Thyroid gland (tissue), 4 donors: ENCODE results near the gene PNO1. TPM values are rescaled to one million over a fixed set of nuclear protein-coding genes. Genes with fewer than 3 reads are reported as not detected.

Source experiments
- DNase-seq, 2 donors: peaks; one replicate each; pipeline ENCODE4 v3.0.0-alpha.2; 2019
- H3K27ac ChIP-seq, 3 donors: fragments of 200-600 bp; sonication (generic); 1 replicate in 2 of 3; 2 replicates in 1 of 3; pipeline ENCODE4 v1.5.1; 2016 to 2019; ENCODE audit warnings: mild to moderate bottlenecking in 1 of 3, moderate library complexity in 1 of 3
- H3K27me3 ChIP-seq: fragments of 200-600 bp; sonication (generic); one replicate; pipeline ENCODE4 v1.5.1; 2019
- H3K36me3 ChIP-seq, 2 donors: fragments of 200-600 bp; sonication (generic); one replicate each; pipeline ENCODE4 v1.5.1; 2016 to 2019
- H3K4me1 ChIP-seq, 2 donors: fragments of 200-600 bp; sonication (generic); one replicate each; pipeline ENCODE4 v1.5.1; 2017 to 2019
- H3K4me3 ChIP-seq, 3 donors: fragments of 200-600 bp; sonication (generic); replicated peaks in 1 of 3; 1 replicate in 2 of 3; 2 replicates in 1 of 3; pipeline ENCODE4 v1.5.1; 2016; ENCODE audit warnings: mild to moderate bottlenecking in 1 of 3
- H3K9me3 ChIP-seq: fragments of 200-600 bp; sonication (generic); one replicate; pipeline ENCODE4 v1.5.1; 2017
- CTCF ChIP-seq, 6 experiments: fragments of 200-600 bp in 3 of 6; fragments of 450-650 bp in 3 of 6; sonication (generic) in 3 of 6; IDR thresholded peaks; one replicate each; pipeline ENCODE4 v1.5.1; 2016 to 2019; ENCODE audit warnings: antibody characterized with exemption in 6 of 6, mild to moderate bottlenecking in 2 of 6, inconsistent platforms in 1 of 6, moderate library complexity in 1 of 6
- POLR2A ChIP-seq, 2 donors: fragments of 450-650 bp; IDR thresholded peaks; one replicate each; pipeline ENCODE4 v1.6.1; 2017; ENCODE audit warnings: antibody characterized with exemption in 2 of 2, mild to moderate bottlenecking in 2 of 2, moderate library complexity in 1 of 2
- WGBS, 2 donors: methylation state at CpG; one replicate each; pipeline ENCODE4 v1.1.5; 2017; 5-methylcytosine and 5-hydroxymethylcytosine counted together
- intact Hi-C: fragments of 100-400 bp; cut with DNase I; formaldehyde crosslinking; loops from one replicate; pipeline ENCODE4 v1.15.1; 2023
- total RNA-seq, 4 donors: library from RNA; depleted of rRNA; stranded (reverse); fragments of >200 nt; gene quantifications; one replicate each; pipeline ENCODE4 v1.2.3, GENCODE V29; 2016

Gene PNO1
- total RNA-seq, 4 donors from 2014 or later = 13.2 to 23.2 (median 18.5) TPM

DNA sequence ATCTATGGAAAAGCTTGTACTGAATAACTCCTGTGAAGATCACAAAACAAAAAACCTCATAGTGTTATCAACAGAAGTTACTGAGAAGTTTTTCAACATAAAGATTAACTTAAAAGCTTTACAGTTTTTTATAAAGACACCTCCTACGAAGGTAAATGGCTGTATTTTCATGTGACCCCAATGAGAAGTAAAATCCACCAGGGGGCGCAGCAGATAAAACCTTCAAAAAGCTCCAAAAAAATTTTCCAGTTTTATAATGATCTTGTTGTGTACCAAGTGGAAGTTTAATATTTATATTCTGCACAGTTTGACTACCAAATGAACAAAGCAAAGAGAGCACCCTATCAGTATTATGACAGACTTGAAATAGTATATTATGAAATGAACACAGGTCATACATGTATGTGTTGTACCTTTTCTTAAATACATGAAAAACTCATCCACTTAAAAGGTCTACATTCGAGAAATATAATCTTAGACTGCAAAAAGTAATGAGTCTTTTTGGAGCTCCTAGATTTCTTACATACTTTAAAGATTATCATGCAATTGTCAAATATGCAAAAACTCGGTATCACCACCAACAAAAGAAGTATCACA, 38.5 kb downstream of the PNO1 start:
- no peaks in the 10 kb centered on the region for H3K36me3 ChIP-seq
- WGBS, 2 donors = 43 to 93% methylated on average over 4 of the region's 4 CpGs
- H3K9me3 ChIP-seq = no peaks in the 10 kb centered on the region
- no peak overlapping the region for H3K27ac ChIP-seq
- no peak overlapping the region for H3K4me3 ChIP-seq
- TF ChIP-seq POLR2A (IDR thresholded peaks at IDR 0.05) (no peak), CTCF (IDR thresholded peaks at IDR 0.05) (peak in 4 of 6 experiments; percentile 43 to 64 (median 60))
- H3K4me1 ChIP-seq = peaks cover 0 to 11% of the 10 kb centered on the region in 2 donors
- intact Hi-C loops = loop anchor here (10.0 kb wide), 1 partner anchor 89 kb away; no protein-coding TSS in a partner anchor
- H3K27me3 ChIP-seq = no peaks in the 10 kb centered on the region
- peak in 1 of 2 donors; percentile 45 for DNase-seq

DNA sequence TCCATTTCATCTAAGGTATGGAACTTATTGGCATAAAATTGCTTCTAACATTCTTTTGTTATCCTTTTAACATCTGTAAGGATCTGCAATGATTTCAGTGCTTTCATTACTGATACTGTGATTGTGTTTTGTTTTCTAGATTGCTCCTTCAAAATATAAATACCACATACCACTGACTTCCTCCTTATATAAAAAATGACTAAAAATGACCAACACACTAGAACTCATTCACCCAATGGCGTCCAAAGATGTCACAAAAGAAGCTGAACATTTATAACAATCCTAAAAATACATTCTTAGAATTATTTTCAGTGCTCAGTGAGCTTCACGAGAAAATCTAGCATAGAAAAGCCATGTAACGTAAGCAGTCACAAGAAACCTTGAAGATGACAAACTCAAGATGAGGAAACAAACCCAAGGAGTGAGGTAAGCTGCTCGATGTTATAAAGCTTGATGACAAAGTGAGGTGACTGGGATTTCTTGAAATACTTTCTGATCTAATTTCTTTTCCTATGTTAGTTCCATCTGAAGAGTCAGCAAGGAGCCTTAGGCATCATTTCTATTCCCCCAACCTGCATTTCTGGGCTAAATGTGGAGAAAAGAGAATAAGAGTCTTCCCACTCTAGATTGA, 42.6 kb downstream of the PNO1 start:
- Histone ChIP-seq H3K4me3 (no peak overlapping the region), H3K4me1 (peaks cover 0 to 7% of the 10 kb centered on the region in 2 donors), H3K36me3 (no peaks in the 10 kb centered on the region), H3K27ac (no peak overlapping the region), H3K27me3 (no peaks in the 10 kb centered on the region), H3K9me3 (no peaks in the 10 kb centered on the region)
- intact Hi-C loops = loop anchor here (5.0 kb wide), 1 partner anchor 42 kb away; no protein-coding TSS in a partner anchor
- TF ChIP-seq CTCF (IDR thresholded peaks at IDR 0.05) (no peak), POLR2A (IDR thresholded peaks at IDR 0.05) (no peak)
- 90 to 91% methylated on average over 4 of the region's 4 CpGs for WGBS, 2 donors
- no peak for DNase-seq

- intact Hi-C loops = loop anchor here (5.0 kb wide), 1 partner anchor 39 kb away; no protein-coding TSS in a partner anchor
- Histone ChIP-seq H3K4me3 (no peak overlapping the region), H3K27ac (no peak overlapping the region), H3K9me3 (no peaks in the 10 kb centered on the region), H3K4me1 (peaks cover 0 to 5% of the 10 kb centered on the region in 2 donors), H3K36me3 (no peaks in the 10 kb centered on the region), H3K27me3 (no peaks in the 10 kb centered on the region)
- no peak for DNase-seq
- WGBS, 2 donors = 72 to 73% methylated on average over 3 of the region's 3 CpGs
- no peak for TF ChIP-seq CTCF (IDR thresholded peaks at IDR 0.05)
- no peak for TF ChIP-seq POLR2A (IDR thresholded peaks at IDR 0.05)
Measured at GRCh38 chr2:68203587-68203986, 45.9 kb downstream of the PNO1 start.

DNA sequence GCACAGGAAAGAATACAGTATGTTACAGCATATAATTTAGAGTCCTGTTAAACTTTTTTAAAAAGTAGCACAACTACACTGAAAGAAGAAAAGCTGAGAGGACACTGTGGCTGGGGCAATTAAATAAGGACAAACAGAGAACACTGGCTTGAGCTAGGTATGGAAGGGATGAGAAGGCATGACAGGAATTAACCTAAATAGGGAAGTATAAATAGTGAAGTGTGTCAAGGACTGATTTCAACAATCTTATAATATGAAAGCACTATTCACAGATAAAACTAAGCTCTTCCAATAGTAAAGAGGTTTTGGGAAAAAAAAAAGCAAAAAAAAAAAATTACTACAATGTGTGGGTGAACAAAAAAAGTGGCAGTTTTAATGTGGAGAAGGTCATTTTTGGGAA, 49.1 kb downstream of the PNO1 start:
- TF ChIP-seq POLR2A (IDR thresholded peaks at IDR 0.05) (no peak), CTCF (IDR thresholded peaks at IDR 0.05) (no peak)
- H3K4me3 ChIP-seq = no peak overlapping the region
- H3K4me1 ChIP-seq = peaks cover 0 to 5% of the 10 kb centered on the region in 2 donors
- no peak for DNase-seq
- H3K36me3 ChIP-seq = no peaks in the 10 kb centered on the region
- intact Hi-C loops = no loop called here
- H3K9me3 ChIP-seq = no peaks in the 10 kb centered on the region
- no peak overlapping the region for H3K27ac ChIP-seq
- H3K27me3 ChIP-seq = no peaks in the 10 kb centered on the region

- TF ChIP-seq POLR2A (IDR thresholded peaks at IDR 0.05) = no peak
- TF ChIP-seq CTCF (IDR thresholded peaks at IDR 0.05) = no peak
- intact Hi-C loops = no loop called here
- H3K9me3 ChIP-seq = no peaks in the 10 kb centered on the region
- H3K27ac ChIP-seq = no peak overlapping the region
- WGBS, 2 donors = 85 to 92% methylated on average over 5 of the region's 5 CpGs
- H3K36me3 ChIP-seq = no peaks in the 10 kb centered on the region
- no peaks in the 10 kb centered on the region for H3K27me3 ChIP-seq
- peaks cover 14 to 19% of the 10 kb centered on the region in 2 donors for H3K4me1 ChIP-seq
- DNase-seq = no peak
- no peak overlapping the region for H3K4me3 ChIP-seq
Measured at GRCh38 chr2:68214381-68214780, 56.7 kb downstream of the PNO1 start.
